ENCODE results near the gene SRC. TPM values are rescaled to one million over a fixed set of nuclear protein-coding genes. Genes with fewer than 3 reads are reported as not detected.

The SRC gene
- total RNA-seq, 2 donors from 2014 or later: 75.6 to 109 TPM

DNA sequence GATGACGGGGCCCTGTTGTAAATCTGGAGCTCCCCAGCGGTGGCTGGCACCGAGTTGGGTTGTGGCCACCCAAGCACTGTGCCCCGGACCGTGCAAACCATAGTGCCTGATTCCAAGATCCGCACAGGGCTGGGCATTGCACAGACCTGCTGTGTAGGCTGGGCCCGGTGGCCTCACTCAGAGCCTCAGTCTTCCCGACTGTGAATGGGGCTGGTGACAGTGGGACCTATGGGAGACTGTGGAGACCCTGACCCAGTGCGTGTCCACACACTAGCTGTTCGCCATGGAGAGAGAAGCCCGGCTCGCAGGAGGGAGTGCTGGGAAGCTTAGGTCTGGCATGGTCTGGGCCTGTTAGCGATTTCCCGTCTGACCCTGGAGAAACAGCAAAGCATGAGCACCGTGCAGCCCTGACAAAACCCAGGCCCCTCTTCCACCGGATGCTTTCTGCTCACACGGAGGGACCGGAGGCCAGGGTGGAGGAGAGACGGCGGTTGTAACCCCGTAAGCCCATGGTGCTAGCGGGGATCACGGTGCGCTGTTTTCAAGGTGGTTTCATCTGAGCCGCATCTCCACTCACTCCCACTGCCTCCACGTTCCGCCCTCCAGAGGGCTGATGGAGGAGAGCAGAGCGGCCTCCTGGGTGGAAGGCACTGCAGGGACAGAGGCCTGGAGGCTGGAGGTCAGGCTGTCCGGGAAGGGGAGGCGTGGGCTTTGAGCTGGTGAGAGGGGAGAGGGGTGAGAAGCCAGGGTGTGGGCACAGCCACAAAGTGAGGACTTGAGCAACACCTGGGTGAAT is 52.2 kb downstream of the SRC start:
- Mint-ChIP-seq H3K36me3 (ENCODE audit: low read depth) (peaks cover 60% of the 10 kb centered on the region), H3K4me3 (no peak overlapping the region), H3K4me1 (peaks cover 17% of the 10 kb centered on the region), H3K27me3 (ENCODE audit: insufficient read depth) (no peaks in the 10 kb centered on the region), H3K9me3 (no peaks in the 10 kb centered on the region), H3K27ac (no peak overlapping the region)
- Histone ChIP-seq H3K27me3 (ENCODE audit: control insufficient read depth, insufficient read depth, low read length, poor library complexity, severe bottlenecking) (no peaks in the 10 kb centered on the region), H3K27ac (ENCODE audit: low read depth, low read length) (peak overlapping the region; percentile 44), H3K9ac (ENCODE audit: extremely low read depth, low read length, poor library complexity, severe bottlenecking) (no peak overlapping the region), H3K4me3 (ENCODE audit: low read length) (no peak overlapping the region), H3K4me1 (ENCODE audit: control insufficient read depth, insufficient read depth, low read length) (peaks cover 12% of the 10 kb centered on the region), H3K36me3 (ENCODE audit: control insufficient read depth, insufficient read depth, low read length) (peaks cover 69% of the 10 kb centered on the region), H3K9me3 (ENCODE audit: control insufficient read depth, low read length) (no peaks in the 10 kb centered on the region)
- DNase-seq: no peak
- TF ChIP-seq, protein P1, sequence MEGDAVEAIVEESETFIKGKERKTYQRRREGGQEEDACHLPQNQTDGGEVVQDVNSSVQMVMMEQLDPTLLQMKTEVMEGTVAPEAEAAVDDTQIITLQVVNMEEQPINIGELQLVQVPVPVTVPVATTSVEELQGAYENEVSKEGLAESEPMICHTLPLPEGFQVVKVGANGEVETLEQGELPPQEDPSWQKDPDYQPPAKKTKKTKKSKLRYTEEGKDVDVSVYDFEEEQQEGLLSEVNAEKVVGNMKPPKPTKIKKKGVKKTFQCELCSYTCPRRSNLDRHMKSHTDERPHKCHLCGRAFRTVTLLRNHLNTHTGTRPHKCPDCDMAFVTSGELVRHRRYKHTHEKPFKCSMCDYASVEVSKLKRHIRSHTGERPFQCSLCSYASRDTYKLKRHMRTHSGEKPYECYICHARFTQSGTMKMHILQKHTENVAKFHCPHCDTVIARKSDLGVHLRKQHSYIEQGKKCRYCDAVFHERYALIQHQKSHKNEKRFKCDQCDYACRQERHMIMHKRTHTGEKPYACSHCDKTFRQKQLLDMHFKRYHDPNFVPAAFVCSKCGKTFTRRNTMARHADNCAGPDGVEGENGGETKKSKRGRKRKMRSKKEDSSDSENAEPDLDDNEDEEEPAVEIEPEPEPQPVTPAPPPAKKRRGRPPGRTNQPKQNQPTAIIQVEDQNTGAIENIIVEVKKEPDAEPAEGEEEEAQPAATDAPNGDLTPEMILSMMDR (conservative IDR thresholded peaks at IDR 0.05): no peak
- WGBS, 2 experiments (ENCODE audit: insufficient coverage in 1 of 2, insufficient read length in 1 of 2): 93 to 95% methylated on average over 19 to 30 of the region's 30 CpGs

DNA sequence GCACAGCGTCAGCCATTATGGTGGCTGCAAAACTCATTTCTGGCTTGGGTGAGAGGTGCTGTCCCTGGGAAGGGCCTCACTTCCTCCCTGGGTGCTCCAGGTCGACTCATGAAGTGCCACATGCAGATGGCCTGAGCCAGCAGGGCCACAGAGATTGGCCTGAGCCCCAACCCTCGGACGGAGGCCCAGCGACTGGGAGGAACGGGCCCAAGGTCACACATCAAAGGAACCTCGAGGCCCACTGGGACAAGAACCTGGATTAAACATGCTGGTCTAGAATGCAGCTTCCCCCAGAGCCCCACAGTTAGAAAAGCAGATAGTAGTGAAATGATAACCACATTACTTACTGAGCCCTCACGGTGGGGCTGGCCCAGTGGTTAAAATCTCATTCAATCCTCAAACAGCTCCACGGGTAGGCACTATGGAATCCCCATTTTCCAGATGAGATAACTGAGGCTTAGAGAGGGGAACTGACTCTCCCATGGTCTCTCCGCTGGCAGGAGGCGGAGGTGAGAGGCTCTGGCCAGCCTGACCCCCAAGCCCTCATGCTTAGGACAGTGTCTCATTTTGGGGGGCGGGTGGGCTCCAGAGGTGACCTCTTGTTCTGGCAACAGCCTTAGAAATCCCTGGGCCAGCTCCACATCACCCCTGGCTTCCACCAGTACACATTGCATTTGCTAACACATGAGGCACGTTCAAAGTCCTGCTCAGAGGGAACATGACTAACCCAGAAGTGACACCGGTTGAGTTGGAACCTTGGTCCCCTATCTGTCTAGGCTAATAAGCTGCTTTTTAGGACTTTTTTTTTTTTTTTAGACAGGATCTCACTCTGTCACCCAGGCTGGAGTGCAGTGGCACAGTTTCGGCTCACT is 53.0 kb downstream of the SRC start:
- no peak overlapping the region for H3K4me3 ChIP-seq (ENCODE audit: low read length)
- Mint-ChIP-seq H3K4me1 (peaks cover 17% of the 10 kb centered on the region), H3K9me3 (no peaks in the 10 kb centered on the region), H3K4me3 (no peak overlapping the region), H3K36me3 (ENCODE audit: low read depth) (peaks cover 66% of the 10 kb centered on the region), H3K27ac (no peak overlapping the region), H3K27me3 (ENCODE audit: insufficient read depth) (no peaks in the 10 kb centered on the region)
- TF ChIP-seq, protein P1 (conservative IDR thresholded peaks at IDR 0.05): peak; percentile 29
- no peak overlapping the region for H3K9ac ChIP-seq (ENCODE audit: extremely low read depth, low read length, poor library complexity, severe bottlenecking)
- peaks cover 12% of the 10 kb centered on the region for H3K4me1 ChIP-seq (ENCODE audit: control insufficient read depth, insufficient read depth, low read length)
- no peaks in the 10 kb centered on the region for H3K9me3 ChIP-seq (ENCODE audit: control insufficient read depth, low read length)
- no peaks in the 10 kb centered on the region for H3K27me3 ChIP-seq (ENCODE audit: control insufficient read depth, insufficient read depth, low read length, poor library complexity, severe bottlenecking)
- DNase-seq: no peak
- no peak overlapping the region for H3K27ac ChIP-seq (ENCODE audit: low read depth, low read length)
- 93 to 100% methylated on average over 6 to 15 of the region's 15 CpGs for WGBS, 2 experiments (ENCODE audit: insufficient coverage in 1 of 2, insufficient read length in 1 of 2)
- peaks cover 65% of the 10 kb centered on the region for H3K36me3 ChIP-seq (ENCODE audit: control insufficient read depth, insufficient read depth, low read length)

DNA sequence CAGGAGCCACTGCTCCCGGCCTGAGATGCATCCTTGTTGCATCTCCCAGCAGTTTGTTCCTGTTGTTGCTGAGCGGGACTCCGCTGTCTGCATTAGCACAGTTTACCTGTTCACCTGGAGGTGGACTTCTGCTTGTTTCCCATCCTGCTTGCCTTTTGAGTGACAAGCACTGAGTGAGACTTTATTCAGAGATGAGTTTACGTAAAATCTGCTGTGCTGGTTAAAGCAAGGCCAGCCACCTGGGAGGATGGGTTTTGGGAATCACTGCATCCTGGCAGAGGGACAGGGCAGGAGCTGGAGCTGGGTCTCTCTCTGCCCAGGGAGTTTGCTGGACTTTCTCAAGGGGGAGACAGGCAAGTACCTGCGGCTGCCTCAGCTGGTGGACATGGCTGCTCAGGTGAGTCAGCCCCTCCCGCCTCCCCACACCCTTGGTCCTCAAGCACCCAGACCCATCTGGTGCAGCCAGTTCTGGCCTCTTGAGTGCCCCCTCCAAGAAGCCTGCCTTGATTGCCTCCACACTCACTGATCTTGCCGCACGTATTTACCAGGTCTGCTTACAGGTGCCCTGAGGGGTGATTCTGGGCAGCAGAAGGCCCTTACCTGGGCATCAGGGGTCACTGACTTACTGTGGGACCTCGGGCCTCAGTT is 55.5 kb downstream of the SRC start:
- DNase-seq: no peak
- WGBS, 2 experiments (ENCODE audit: insufficient coverage in 1 of 2, insufficient read length in 1 of 2): 87 to 92% methylated on average over 8 to 9 of the region's 9 CpGs
- H3K27ac Mint-ChIP-seq: no peak overlapping the region
- H3K4me1 ChIP-seq (ENCODE audit: control insufficient read depth, insufficient read depth, low read length): peaks cover under 1% of the 10 kb centered on the region
- H3K4me3 ChIP-seq (ENCODE audit: low read length): no peak overlapping the region
- H3K9ac ChIP-seq (ENCODE audit: extremely low read depth, low read length, poor library complexity, severe bottlenecking): no peak overlapping the region
- H3K9me3 ChIP-seq (ENCODE audit: control insufficient read depth, low read length): no peaks in the 10 kb centered on the region
- H3K27me3 ChIP-seq (ENCODE audit: control insufficient read depth, insufficient read depth, low read length, poor library complexity, severe bottlenecking): no peaks in the 10 kb centered on the region
- no peak overlapping the region for H3K4me3 Mint-ChIP-seq
- H3K4me1 Mint-ChIP-seq: peaks cover 15% of the 10 kb centered on the region
- no peak overlapping the region for H3K27ac ChIP-seq (ENCODE audit: low read depth, low read length)
- peaks cover 62% of the 10 kb centered on the region for H3K36me3 ChIP-seq (ENCODE audit: control insufficient read depth, insufficient read depth, low read length)
- no peaks in the 10 kb centered on the region for H3K9me3 Mint-ChIP-seq
- peaks cover 69% of the 10 kb centered on the region for H3K36me3 Mint-ChIP-seq (ENCODE audit: low read depth)
- TF ChIP-seq, protein P1 (conservative IDR thresholded peaks at IDR 0.05): no peak
- H3K27me3 Mint-ChIP-seq (ENCODE audit: insufficient read depth): no peaks in the 10 kb centered on the region
